Heart left ventricle (tissue), 13 donors: ENCODE measurements around the gene TPSB2.

Source experiments
- CTCF ChIP-seq, 12 donors: fragments of 200-600 bp; sonication (generic) in 4 of 12; IDR thresholded peaks; one replicate each; pipeline versions ENCODE4 v1.5.0 to v1.8.0; 2018 to 2022; ENCODE audit warnings: antibody characterized with exemption in 12 of 12, mild to moderate bottlenecking in 5 of 12
- POLR2A ChIP-seq, 2 donors: fragments of 450-650 bp; IDR thresholded peaks; one replicate each; pipeline ENCODE4 v1.6.1; 2017; ENCODE audit warnings: antibody characterized with exemption in 2 of 2, mild to moderate bottlenecking in 2 of 2, moderate library complexity in 2 of 2
- donor health status: ischemic (EF 13 %, LVEDD 7.1; RV severe dilation, severe dysfunction).
- donor health status: DM: no; HTN: yes; CAD: no.
- donor health status: DM: no; HTN: no; CAD: no.
- donor health status: ischemic (EF 25% LVEDD 6.9; RV normal size, moderate dysfunction).
- donor health status: ischemic (EF 25% LVEDD 5.7; RV mildly dilated, moderate dysfunction).
- donor health status: ischemic (EF 35%, LVEDD 5.7; RV mildly dilated, moderate dysfunction).
- donor health status: nonischemic (EF 11% LVEDD 7.7; RV severe dilation, severe dysfunction).
- donor health status: DM: yes; HTN: yes; CAD: no.
- donor health status: PGD.
- donor health status: ischemic (EF 29% LVEDD 5.4; RV normal size, mild dysfunction).
- donor health status: nonischemic (EF 23%, LVEDD 6.1; RV moderate dilation, normal function).

- TF ChIP-seq POLR2A (IDR thresholded peaks at IDR 0.05) (no peak), CTCF (IDR thresholded peaks at IDR 0.05) (no peak)
These were observed 46.8 kb downstream of the TPSB2 start for GRCh38 chr16:1182950-1183907.
